Activated CD4-positive, alpha-beta T cell treated with anti-CD3 and anti-CD28 coated beads for 24 hours (primary cell): Measurements from ENCODE around the gene PRKRIP1.
A peak's percentile ranks its signal among the peaks of the same experiment; 100 is the strongest.
"Not testable (repeated sequence)": the region's sequence is repeated elsewhere in the genome, so short reads cannot be mapped to it uniquely, and the experiment has no call there.

Source experiments
- DNase-seq, 2 donors: peaks; one replicate each; pipeline ENCODE4 v3.0.0-alpha.2; 2020; ENCODE audit warnings: low read depth in 2 of 2

Gene PRKRIP1

DNA sequence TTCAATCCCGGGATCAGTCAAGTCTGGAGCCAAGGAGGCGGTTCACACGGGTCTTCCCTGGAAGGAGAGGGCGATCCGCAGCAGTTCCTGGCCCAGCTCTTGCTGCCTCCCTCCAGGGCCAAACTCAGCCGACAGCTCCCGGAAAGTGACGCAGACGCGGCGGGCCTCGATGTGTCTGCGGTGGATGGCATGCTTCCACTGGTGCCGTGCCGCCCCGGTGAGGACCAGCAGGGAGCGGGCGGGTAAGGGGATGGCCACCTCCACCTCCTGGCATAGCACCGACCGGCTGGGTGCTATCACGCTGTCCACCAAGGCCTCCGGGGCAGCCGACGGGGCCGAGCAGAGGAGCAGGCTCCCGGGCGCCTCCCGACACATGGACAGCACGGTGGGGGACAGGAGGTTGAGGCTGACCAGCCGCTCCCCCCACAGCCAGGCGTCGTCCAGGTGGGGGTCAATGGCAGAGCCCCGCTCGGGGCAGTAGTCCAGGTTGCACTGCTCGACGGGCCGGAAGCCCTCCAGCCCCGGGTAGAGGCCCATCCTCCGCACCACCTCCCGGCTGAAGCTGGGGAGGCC lies 61.3 kb downstream of the PRKRIP1 start:
- no peak for DNase-seq

DNA sequence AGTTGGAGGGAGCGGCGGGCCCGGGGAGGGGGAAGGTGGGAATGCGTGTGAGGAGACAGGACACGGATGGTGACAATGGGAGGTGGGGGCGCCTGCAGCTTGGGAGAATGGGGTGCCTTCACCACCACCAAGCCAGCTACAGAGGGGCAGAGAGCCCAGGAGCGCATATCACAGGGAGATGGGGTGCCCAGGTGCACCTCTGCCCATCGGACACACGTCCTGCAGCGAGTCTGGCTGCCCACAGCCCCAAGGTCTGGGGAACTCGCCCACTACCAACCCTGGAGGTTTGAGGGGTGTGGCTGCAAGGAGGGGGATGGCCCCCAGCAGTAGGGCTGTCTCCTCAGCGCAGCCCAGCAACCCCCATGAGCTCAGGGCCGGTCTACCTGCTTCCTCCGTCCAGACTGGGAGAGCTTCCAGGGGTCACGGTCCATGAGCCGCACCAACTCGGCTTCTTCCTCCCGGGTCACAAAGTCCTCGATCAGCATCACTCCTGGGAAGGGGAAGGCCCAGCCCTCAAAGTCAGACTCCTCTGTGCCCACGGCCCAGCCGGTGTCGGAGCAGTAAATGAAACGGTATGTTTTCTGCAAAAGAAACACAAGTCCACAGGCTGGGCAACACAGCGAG lies 63.2 kb downstream of the PRKRIP1 start:
- DNase-seq: no peak

DNA sequence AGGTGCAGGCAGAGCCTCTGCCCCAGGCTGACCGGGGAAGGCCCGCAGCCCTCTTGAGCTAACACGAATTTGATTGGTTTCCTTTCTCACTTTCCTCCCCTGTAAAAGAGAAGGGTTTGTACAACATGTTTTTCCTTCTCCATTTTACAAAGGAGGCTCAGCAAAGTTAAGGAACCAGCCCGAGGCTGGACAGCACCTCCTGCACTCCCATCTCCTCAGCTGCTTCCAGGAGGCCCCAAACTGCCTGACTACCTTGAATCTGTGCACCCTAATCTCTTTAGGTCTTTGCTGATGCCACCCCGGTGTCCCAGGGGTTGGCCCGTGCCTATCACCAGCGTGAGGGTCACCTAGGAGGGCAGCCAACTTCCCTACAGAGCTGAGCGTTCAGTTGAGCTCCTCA lies 64.3 kb downstream of the PRKRIP1 start:
- DNase-seq: no peak

DNA sequence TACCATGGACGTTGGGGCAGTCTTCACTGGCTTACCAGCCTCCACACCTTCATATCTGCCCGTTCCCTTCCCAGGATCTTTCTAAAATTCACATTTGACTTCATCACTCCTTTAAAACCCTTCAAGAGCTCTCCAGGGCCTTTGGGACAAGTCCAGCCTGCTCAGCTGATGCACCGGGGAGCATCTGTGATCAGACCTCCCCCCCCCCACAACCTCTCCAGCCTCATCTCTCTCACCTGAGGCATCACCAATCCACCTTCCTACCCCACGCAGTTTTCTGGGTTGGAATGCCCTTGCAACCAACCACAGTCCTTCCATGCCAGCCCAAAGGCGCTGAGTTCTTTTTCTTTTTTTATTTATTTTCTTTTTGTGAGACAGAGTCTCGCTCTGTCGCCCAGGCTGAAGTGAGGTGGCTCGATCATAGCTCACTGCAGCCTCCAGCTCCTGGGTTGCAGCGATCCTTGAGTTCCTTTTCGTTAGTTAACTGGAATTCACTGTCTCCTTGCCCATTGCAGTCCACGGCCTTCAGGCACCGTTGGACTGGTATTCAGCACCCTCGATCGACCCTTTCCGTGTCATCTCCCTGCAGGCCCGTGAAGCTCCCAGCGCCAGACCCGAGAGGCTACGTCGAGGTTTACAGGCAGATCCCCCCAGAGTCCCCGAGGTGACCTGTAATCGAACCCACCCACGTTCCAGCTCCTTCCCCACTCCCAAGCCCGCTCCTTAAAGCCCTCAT lies 67.8 kb downstream of the PRKRIP1 start:
- no peak for DNase-seq

DNA sequence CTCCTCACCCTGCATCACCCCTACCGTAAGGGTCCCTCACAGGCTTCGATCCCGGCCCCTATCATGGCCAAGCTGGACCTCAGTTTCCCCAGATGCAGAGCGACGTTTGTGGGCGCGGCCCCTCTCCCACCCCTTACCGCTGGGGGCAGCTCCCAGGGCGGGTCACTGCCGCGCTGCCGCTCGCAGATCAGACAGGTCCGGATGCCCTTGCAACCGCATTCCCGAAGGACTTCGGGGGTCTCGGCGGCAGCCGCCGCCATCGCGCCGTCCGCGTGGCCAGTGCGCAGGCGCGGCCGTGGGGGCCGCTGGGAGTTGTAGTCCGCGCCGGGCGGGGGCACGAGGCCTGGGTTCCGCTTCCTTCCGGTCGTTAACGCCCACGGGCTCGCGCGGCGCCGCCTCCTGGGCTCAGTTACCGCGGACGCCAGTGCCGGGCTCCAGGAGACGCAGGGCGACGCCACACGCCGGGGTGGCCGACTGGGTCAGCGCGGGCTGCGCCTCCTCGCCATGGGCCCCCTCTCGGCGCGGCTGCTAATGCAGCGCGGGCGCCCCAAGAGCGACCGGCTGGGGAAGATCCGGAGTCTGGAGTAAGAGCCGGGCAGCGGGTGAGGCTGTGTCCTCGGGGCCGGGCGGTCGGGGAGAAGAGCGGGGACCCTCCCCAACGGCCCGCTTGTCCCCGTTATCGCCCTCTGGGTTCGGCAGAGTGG lies 68.6 kb downstream of the PRKRIP1 start, which contains the start of the genes ALKBH4 and LRWD1:
ALKBH4 (minus strand) TSS at position 287 of the 704 bp plus-strand sequence; CDS start at position 260, 27 bp downstream.
LRWD1 (plus strand) TSS at position 408 of the 704 bp plus-strand sequence; CDS start at position 505, 97 bp downstream.
- peak; percentile 94 to 96 for DNase-seq

DNA sequence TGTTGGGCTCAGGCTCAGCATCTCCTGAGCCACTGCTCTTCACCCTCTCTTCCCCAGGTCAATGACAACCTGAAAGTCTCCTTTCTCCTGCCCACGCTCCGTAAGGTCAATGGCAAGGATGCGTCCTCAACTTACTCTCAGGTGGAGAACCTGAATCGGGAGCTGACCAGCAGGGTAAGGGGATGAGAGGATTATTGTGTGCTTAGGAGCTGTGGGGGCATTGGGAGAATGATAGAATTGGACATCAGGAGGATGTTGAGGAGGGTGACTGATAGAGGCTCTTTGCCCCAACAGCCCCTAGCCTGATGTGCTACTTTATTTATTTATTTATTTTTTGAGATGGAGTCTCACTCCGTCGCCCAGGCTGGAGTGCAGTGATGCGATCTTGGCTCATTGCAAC lies 69.9 kb downstream of the PRKRIP1 start:
- no peak for DNase-seq

DNA sequence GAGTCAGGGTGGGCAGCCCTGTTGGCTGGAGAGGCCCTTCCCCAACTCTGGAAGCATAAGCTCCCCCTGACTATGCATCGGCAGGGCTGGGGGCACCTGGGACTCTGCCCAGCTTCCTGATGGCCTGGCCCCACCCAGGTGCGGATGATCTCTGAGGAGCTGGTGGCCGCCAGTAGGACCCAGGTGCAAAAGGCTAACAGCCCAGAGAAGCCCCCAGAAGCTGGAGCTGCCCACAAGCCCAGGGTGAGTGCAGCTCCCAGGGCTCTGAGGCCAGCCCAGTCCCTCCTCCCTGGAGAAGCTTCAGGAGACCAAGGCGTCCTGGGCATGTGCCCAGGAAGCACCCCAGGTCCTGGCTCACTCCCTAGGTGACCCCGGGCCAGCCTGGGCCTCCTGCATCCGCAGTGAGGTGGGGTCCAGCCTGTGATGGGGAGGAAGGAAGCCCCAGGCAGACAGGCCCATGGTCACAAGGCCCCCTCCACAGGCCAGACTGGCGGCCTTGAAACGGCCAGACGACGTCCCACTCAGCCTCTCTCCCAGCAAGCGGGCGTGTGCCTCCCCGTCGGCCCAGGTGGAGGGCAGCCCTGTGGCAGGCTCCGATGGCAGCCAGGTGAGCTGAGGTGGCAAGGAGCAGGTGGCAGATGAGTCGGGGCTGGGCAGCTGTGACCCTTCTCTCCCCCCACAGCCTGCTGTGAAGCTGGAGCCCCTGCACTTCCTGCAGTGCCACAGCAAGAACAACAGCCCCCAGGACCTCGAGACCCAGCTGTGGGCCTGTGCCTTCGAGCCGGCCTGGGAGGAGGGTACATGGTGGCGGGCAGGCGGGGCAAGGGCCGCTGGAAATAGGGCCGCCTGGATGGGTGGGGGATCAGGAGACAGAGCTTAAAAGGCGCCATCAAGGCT lies 71.7 kb downstream of the PRKRIP1 start:
- no peak for DNase-seq

DNA sequence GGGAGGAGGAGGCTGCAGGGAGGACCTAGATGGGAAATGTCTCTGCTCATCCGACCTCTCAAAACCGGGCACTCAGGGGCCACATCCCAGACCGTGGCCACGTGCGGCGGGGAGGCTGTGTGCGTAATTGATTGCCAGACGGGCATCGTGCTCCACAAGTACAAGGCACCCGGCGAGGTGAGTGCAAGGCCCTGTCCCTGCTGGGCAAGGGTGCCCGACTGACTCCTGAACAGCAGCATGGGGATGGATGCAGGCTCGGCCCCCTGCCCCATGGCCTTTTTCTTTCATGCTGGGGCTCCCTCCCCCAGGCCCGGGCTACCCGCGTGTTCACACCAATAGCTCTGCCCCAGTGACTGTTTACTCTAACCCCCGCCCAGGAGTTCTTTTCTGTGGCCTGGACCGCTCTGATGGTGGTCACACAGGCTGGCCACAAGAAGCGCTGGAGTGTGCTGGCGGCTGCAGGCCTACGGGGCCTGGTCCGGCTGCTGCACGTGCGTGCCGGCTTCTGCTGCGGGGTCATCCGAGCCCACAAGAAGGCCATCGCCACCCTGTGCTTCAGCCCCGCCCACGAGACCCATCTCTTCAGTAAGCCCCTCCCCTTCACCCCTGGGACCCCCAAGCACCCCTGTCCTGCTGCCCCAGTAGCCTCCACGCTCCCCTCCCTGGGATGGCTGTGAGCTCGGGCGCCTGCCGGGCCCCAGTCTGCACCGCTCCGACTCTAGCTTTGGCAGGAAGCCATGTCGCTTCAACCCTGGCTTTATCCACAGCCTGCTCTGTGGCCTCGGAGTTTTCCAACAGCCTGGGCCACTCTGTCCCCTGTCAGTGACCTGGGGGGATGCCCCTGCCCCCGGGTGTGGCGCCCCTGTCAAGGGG lies 72.6 kb downstream of the PRKRIP1 start:
- no peak for DNase-seq

DNA sequence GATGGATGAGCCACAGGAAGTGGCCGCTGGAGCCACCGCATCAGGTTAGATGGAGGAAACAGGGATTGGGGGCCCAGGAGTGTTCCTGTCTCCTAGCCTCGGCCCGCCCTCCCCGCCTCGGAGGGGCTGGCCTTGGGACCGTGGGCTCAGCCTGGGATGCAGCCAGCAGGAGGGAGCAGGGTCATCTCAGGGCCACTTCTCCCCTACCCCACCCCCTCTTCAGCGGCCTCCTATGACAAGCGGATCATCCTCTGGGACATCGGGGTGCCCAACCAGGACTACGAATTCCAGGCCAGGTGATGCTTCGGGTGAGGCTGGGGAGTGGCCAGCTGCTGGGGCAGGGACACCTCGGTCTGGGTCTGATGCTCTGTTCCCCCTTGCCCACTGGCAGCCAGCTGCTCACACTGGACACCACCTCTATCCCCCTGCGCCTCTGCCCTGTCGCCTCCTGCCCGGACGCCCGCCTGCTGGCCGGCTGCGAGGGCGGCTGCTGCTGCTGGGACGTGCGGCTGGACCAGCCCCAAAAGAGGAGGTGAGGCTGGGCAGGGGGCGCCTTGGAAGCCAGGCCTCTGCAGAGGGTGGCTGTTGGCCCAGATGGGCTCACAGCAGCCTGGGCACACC lies 73.3 kb downstream of the PRKRIP1 start:
- DNase-seq: no peak

DNA sequence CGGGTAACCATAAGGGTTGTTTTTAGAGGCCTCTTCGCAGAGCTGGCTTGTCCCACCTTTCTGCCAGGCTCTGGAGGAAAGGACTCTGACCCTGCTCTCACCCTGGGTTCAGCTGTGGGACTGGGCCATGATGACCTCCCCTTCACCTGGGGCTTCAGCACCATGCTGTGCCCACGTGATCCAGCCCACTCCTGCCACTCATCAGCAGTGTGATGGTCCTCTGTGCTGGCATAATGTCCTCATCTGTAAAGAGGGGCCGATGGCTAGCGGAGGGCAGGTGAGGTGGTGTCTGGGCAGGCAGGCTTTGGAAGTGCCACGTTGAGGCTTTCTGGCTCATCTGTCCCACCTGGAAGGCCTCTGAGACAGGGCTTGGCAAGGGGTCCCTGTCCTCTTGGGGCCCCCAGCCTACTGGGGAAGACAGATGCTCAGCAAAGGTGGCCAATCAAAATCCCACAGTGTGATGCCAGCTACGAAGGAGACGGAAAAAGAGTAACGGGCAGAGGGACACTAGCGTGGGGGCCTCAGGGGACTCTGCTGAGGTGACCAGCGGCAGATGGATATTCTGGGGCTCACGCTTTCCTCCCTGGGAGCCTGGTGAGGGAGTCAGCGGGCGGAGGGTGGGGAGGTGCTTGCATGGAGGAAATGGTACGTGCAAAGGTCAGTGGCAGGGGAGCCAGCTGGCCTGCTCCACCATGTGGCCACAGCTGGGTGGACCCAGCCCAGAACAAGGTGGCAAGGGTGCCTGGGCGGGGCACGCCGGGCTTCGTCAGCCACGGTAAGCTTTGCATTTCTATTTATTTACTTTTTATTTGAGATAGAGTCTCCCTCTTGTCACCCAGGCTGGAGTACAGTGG lies 74.0 kb downstream of the PRKRIP1 start:
- no peak for DNase-seq

DNA sequence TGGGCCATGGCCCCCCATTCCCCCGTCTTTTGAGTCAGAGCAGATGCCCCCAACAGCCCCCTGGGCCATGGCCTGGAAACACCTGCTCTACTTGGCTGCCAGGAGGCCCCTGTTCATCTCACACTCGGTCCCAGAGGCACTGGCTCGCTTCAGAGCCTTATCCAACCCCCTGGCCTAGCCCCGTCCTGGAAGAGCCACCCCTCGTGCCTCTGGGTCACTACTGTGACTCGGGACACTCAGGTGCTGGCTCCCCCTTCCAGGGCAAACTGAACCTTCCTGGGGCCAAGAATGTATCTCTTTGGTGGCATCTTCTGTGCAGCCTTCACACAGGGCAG lies 75.6 kb downstream of the PRKRIP1 start:
- no peak for DNase-seq

DNA sequence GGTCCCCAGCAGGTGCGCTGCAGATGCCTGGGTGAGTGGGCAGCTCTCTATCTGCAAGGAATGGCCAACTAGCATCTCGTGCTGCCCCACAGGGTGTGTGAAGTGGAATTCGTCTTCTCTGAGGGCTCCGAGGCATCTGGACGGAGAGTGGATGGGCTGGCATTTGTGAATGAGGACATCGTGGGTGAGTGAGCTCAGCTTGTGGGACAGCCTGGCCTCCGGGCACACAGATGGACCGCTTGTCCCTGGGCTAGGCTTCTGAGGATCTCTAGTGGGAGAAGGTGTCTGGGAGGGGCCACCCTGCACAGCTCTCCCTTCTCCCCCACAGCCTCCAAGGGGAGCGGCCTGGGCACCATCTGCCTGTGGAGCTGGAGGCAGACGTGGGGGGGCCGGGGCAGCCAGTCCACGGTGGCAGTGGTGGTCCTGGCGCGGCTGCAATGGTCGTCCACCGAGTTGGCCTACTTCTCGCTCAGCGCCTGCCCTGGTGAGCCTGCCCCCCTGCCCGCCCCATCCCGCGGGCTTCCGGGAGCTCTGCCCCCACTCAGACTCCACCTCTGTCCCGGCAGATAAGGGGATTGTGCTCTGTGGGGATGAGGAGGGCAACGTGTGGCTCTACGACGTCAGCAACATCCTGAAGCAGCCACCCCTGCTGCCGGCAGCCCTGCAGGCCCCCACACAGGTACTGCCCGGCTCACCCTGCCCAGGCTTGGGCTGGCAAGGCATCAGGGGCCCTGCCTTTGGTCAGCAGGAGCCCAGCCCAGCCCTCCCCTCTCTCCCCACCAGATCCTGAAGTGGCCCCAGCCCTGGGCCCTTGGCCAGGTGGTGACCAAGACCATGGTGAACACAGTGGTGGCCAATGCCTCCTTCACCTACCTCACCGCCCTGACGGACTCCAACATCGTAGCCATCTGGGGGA lies 76.2 kb downstream of the PRKRIP1 start:
- DNase-seq: no peak

DNA sequence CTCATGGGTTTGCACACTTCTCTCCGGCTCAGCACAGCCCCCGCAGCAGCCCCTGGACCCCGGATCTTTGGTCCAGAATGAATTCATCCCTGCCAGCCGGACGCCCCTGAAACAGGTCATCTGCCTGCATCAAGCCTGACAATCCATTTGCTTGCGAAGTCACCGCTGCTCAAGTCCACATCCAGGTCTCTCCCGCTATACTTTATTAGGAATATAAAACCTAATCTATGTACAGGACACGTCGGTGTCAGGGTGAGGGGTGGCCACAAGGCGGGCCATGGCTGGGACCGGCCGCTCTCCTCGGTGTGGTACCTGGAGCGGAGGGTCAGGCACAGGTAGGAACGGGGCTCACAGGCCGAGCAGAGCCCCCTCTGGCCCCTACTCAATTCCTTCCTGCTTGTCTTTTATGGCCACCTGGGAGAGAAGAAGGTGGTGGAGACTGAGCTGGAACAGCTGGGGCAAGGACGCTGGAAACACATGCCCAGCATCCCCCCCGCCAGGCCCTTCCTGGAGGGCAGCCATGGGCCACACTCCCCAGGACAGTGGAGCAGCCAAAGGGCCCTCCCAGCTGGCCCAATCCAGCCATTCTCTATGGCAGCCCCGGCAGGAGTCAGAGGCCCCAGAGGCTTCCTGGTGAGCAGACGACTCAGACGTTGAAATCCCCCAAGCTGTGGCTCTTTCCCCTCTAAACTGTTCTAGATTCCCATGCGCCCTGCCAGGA lies 77.3 kb downstream of the PRKRIP1 start:
- no peak for DNase-seq

DNA sequence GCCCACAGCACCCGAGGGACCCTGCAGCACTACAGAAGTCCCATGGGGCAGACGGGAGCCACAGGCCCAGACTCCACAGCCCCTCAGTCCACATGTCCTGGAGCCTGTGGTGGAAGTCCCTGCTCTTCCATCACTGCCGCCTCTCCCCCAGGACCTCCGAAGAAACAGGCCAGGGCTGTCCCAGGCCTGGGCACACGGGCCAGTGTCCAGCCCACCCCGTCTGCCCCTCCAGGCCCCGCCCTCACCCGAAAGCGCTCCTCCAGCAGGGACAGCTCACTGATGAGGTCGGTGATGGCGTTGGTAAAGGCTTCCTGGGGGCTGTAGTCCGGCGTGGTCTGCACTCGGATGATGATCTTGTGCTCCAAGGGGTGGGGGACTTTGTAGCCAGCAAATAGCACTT lies 78.0 kb downstream of the PRKRIP1 start:
- not testable (repeated sequence) for DNase-seq

DNA sequence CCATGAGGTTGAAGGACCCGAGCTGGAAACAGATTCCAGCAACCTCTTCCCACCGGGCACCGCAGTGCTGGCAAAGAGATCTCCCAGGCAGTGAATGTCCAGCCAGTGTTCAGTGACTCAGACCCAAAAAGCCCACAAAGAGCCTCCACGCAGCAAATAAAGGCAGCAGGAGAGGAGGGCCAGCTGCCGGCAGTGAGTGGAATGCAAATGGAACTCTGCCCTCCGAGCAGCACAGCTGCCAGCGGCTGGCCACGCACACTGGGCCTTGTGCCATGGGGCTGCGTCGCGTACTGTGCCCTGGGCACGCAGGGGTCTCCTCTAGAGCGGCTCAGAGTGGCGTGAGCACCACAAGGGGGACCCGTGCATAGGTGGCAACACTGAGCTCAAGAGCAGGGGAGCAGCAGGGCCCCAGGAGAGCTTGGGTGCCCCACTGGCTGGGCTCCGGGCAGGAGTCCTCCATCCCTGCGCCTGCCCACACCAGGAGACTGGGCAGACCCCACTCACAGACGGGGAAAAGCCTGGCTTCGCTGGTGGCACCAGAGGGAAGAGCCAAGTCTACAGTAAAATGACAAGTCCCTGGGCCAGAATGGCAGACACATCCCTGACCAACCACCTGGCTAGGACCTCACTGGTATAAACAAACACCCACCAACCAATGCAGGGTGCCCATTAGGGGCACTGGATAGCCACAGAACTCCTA lies 78.7 kb downstream of the PRKRIP1 start:
- DNase-seq: not testable (repeated sequence)
